SK-N-MC (cell line): ENCODE data around the gene GRK6.

Experiments
- EZH2 ChIP-seq: fragments of 200-600 bp; sonication (generic); IDR thresholded peaks from one replicate; pipeline ENCODE4 v1.6.1; 2017; ENCODE audit warnings: antibody characterized with exemption
- FOXP2 ChIP-seq: optimal IDR thresholded peaks from 2 replicates; pipeline ENCODE3; 2011; ENCODE audit warnings: mild to moderate bottlenecking, moderate library complexity; ENCODE audit not compliant: insufficient read depth; ENCODE audit errors: extremely low read length, control extremely low read depth
- POLR2AphosphoS5 ChIP-seq: IDR thresholded peaks from 2 replicates; pipeline ENCODE4 v1.6.1; 2012; ENCODE audit warnings: mild to moderate bottlenecking, low read depth, low read length, borderline replicate concordance

- TF ChIP-seq EZH2 (no peak), POLR2AphosphoS5 (no peak; the same call in 1 of the 2 replicates), FOXP2 (no peak)
These were observed 28.7 kb downstream of the GRK6 start for GRCh38 chr5:177455036-177455660.
